Keratinocyte (primary cell): ENCODE results near the gene AXIN1. TPM values are rescaled to one million over a fixed set of nuclear protein-coding genes. Genes with fewer than 3 reads are reported as not detected.

Experiments used
- DNase-seq: peaks from one replicate; pipeline ENCODE4 v3.0.0-alpha.2; 2011; ENCODE audit warnings: low read depth, missing footprints, low spot score
- FAIRE-seq: peaks from 2 replicates; lab custom pipeline; 2011; peaks lifted over from hg19 to GRCh38; lab: Jason Lieb, UNC
- H2AFZ ChIP-seq: 2 replicates; pipeline ENCODE4 v1.6.0; 2012; ENCODE audit warnings: low read length, control low read depth, inconsistent platforms; ENCODE audit not compliant: control insufficient read depth
- H3K27ac ChIP-seq: 2 replicates; pipeline ENCODE4 v1.5.1; 2011; ENCODE audit warnings: low read length; ENCODE audit not compliant: control insufficient read depth, insufficient read depth
- H3K27me3 ChIP-seq: 3 replicates; pipeline ENCODE4 v1.6.0; 2011; ENCODE audit warnings: low read length; ENCODE audit not compliant: control insufficient read depth, insufficient read depth; ENCODE audit errors: extremely low read depth
- H3K36me3 ChIP-seq, 2 experiments: 2 replicates in 1 of 2; 3 replicates in 1 of 2; pipeline ENCODE4 v1.5.1; 2011; ENCODE audit warnings: low read length in 2 of 2, mild to moderate bottlenecking in 1 of 2; ENCODE audit not compliant: control insufficient read depth in 2 of 2, insufficient read depth in 2 of 2; ENCODE audit errors: extremely low read depth in 1 of 2
- H3K4me1 ChIP-seq: 3 replicates; pipeline ENCODE4 v1.5.1; 2011; ENCODE audit warnings: low read length; ENCODE audit not compliant: control insufficient read depth, insufficient read depth; ENCODE audit errors: extremely low read depth
- H3K4me2 ChIP-seq: 3 replicates; pipeline ENCODE4 v1.6.0; 2011; ENCODE audit warnings: low read depth, low read length; ENCODE audit not compliant: control insufficient read depth, insufficient read depth; ENCODE audit errors: extremely low read depth
- H3K4me3 ChIP-seq, 3 experiments: fragments of 200-600 bp in 1 of 3; sonication (generic) in 1 of 3; 2 replicates in 2 of 3; 3 replicates in 1 of 3; pipeline ENCODE4 v1.5.1; 2011 to 2016; ENCODE audit warnings: low read length in 3 of 3, mild to moderate bottlenecking in 3 of 3, control low read depth in 2 of 3, inconsistent platforms in 1 of 3, low read depth in 1 of 3, mixed read lengths in 1 of 3, mixed run types in 1 of 3, moderate library complexity in 1 of 3; ENCODE audit not compliant: control insufficient read depth in 2 of 3, insufficient read depth in 2 of 3; ENCODE audit errors: extremely low read depth in 1 of 3
- H3K79me2 ChIP-seq: 2 replicates; pipeline ENCODE4 v1.6.0; 2012; ENCODE audit warnings: low read length; ENCODE audit not compliant: control insufficient read depth, insufficient read depth
- H3K9ac ChIP-seq: 3 replicates; pipeline ENCODE4 v1.6.0; 2011; ENCODE audit warnings: low read length; ENCODE audit not compliant: control insufficient read depth, insufficient read depth; ENCODE audit errors: extremely low read depth
- H3K9me1 ChIP-seq: 3 replicates; pipeline ENCODE4 v1.6.0; 2011; ENCODE audit warnings: low read length; ENCODE audit not compliant: control insufficient read depth, insufficient read depth; ENCODE audit errors: extremely low read depth
- H3K9me3 ChIP-seq: 2 replicates; pipeline ENCODE4 v1.5.1; 2012; ENCODE audit warnings: low read depth, low read length; ENCODE audit not compliant: control insufficient read depth
- H4K20me1 ChIP-seq: 3 replicates; pipeline ENCODE4 v1.6.0; 2011; ENCODE audit warnings: low read length; ENCODE audit not compliant: control insufficient read depth, insufficient read depth; ENCODE audit errors: extremely low read depth
- EZH2 ChIP-seq: IDR thresholded peaks from one replicate; pipeline ENCODE4 v1.6.1; 2012; ENCODE audit warnings: inconsistent platforms, mild to moderate bottlenecking, low read length, moderate library complexity
- dilution Hi-C: fragments of 300-500 bp; cut with MboI; formaldehyde crosslinking; loops from one replicate; pipeline ENCODE4 v1.7.0; 2020; ENCODE audit warnings: low sequenced_read_pairs; ENCODE audit not compliant: extremely low pct_ligation_motif_present
- polyA plus RNA-seq, 5 experiments: library from polyadenylated mRNA; depleted of rRNA in 3 of 5; stranded (reverse) in 3 of 5; stranded (forward) in 1 of 5; unstranded in 1 of 5; fragments of >200 nt; gene quantifications; 1 replicate in 1 of 5; 2 replicates in 3 of 5; 3 replicates in 1 of 5; pipeline versions ENCODE4 v1.2.1 to v1.2.3, GENCODE V29; 2011 to 2012; ENCODE audit warnings: missing spikeins in 2 of 5, low read depth in 1 of 5, low replicate concordance in 1 of 5
- TF ChIP-seq, protein P1 (sequence below), 3 experiments: IDR thresholded peaks in 1 of 3; conservative IDR thresholded peaks in 1 of 3; optimal IDR thresholded peaks in 1 of 3; 2 replicates in 2 of 3; 3 replicates in 1 of 3; pipeline versions ENCODE3 to v1.5.1; 2011; ENCODE audit warnings: low read length in 3 of 3, mild to moderate bottlenecking in 3 of 3, moderate library complexity in 2 of 3, control low read depth in 1 of 3, inconsistent platforms in 1 of 3; ENCODE audit not compliant: insufficient read depth in 2 of 3; ENCODE audit errors: extremely low read depth in 1 of 3

Gene AXIN1
- polyA plus RNA-seq, 1 donor (not counting 4 experiments of a cell fraction or from before 2014, with no cell fraction given): 8.8 TPM

- dilution Hi-C loops: no loop called here
- no peak for DNase-seq
Measured at GRCh38 chr16:280552-280951, 72.0 kb downstream of the AXIN1 start, which contains the start of gene ARHGDIG. Gene ARHGDIG (plus strand): TSS chr16:280591. CDS start chr16:280681, 90 bp downstream.

DNA sequence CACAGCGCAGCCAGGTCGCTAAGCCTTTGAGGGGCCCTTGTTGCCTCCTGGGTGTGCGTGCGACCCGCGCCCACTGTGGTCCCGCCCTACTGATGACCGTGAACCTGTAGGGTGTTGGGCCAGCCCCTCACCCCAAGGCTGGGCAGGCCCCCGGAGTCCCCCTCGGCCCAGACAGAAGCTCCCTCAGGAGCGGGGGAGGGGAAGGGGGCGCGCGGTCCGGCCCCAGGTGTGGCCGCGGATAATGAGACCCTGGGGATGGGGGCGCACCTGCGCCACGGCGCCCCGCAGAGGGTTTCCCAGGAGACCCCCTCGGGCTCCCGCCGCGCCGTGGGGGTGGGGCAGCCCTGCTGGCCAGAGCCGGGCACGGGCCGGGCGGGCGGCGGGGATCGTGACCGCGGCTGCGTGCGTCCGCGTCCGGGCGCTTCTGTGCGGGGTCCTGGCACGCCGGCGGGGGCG, 72.5 kb downstream of the AXIN1 start:
- peaks cover 60% of the 10 kb centered on the region for H3K27me3 ChIP-seq
- H3K36me3 ChIP-seq: no peaks in the 10 kb centered on the region
- H3K9ac ChIP-seq: no peak overlapping the region
- peak; percentile 42 for TF ChIP-seq EZH2
- TF ChIP-seq, protein P1, sequence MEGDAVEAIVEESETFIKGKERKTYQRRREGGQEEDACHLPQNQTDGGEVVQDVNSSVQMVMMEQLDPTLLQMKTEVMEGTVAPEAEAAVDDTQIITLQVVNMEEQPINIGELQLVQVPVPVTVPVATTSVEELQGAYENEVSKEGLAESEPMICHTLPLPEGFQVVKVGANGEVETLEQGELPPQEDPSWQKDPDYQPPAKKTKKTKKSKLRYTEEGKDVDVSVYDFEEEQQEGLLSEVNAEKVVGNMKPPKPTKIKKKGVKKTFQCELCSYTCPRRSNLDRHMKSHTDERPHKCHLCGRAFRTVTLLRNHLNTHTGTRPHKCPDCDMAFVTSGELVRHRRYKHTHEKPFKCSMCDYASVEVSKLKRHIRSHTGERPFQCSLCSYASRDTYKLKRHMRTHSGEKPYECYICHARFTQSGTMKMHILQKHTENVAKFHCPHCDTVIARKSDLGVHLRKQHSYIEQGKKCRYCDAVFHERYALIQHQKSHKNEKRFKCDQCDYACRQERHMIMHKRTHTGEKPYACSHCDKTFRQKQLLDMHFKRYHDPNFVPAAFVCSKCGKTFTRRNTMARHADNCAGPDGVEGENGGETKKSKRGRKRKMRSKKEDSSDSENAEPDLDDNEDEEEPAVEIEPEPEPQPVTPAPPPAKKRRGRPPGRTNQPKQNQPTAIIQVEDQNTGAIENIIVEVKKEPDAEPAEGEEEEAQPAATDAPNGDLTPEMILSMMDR (optimal IDR thresholded peaks at IDR 0.05 in 1 of 3, IDR thresholded peaks at IDR 0.05 in 1 of 3, conservative IDR thresholded peaks at IDR 0.05 in 1 of 3; ENCODE audit: extremely low read depth in 1 of 3, insufficient read depth in 2 of 3, low read length in 3 of 3): no peak
- no peaks in the 10 kb centered on the region for H4K20me1 ChIP-seq
- no peak overlapping the region for H3K4me3 ChIP-seq
- FAIRE-seq: no peak
- H3K9me3 ChIP-seq: no peaks in the 10 kb centered on the region
- no peak overlapping the region for H3K4me2 ChIP-seq
- H2AFZ ChIP-seq: no peak overlapping the region
- no peaks in the 10 kb centered on the region for H3K9me1 ChIP-seq
- DNase-seq: no peak
- no peak overlapping the region for H3K27ac ChIP-seq
- H3K79me2 ChIP-seq: no peaks in the 10 kb centered on the region
- dilution Hi-C loops: no loop called here
- H3K4me1 ChIP-seq: no peaks in the 10 kb centered on the region

More at GRCh38 chr16:280552-280951, 72.0 kb downstream of the AXIN1 start, which contains the start of gene ARHGDIG:
- H3K4me3 ChIP-seq: no peak within 1 kb of the TSS
- no peak within 1 kb of the TSS for H2AFZ ChIP-seq
- H3K36me3 ChIP-seq: no peaks in the 10 kb centered on the region
- H3K4me2 ChIP-seq: no peak within 1 kb of the TSS
- TF ChIP-seq EZH2: no peak
- TF ChIP-seq, protein P1 (optimal IDR thresholded peaks at IDR 0.05 in 1 of 3, IDR thresholded peaks at IDR 0.05 in 1 of 3, conservative IDR thresholded peaks at IDR 0.05 in 1 of 3; ENCODE audit: extremely low read depth in 1 of 3, insufficient read depth in 2 of 3, low read length in 3 of 3): no peak
- H3K9ac ChIP-seq: no peak within 1 kb of the TSS
- H4K20me1 ChIP-seq: no peaks in the 10 kb centered on the region
- H3K9me1 ChIP-seq: no peaks in the 10 kb centered on the region
- no peak for FAIRE-seq
- H3K4me1 ChIP-seq: no peaks in the 10 kb centered on the region
- no peaks in the 10 kb centered on the region for H3K79me2 ChIP-seq
- H3K27ac ChIP-seq: no peak within 1 kb of the TSS
- H3K9me3 ChIP-seq: no peaks in the 10 kb centered on the region
- peaks cover 56% of the 10 kb centered on the region for H3K27me3 ChIP-seq
